Uterus (tissue), 2 donors: ENCODE measurements around the gene IL1F10.

Source experiments
- POLR2A ChIP-seq, 2 donors: fragments of 450-650 bp; IDR thresholded peaks; one replicate each; pipeline ENCODE4 v1.6.1; 2016; ENCODE audit warnings: antibody characterized with exemption in 2 of 2, mild to moderate bottlenecking in 1 of 2, moderate library complexity in 1 of 2
- TF ChIP-seq, protein P1 (sequence below), 4 experiments: fragments of 200-600 bp in 2 of 4; fragments of 450-650 bp in 2 of 4; sonication (generic) in 2 of 4; IDR thresholded peaks; one replicate each; pipeline ENCODE4 v1.5.1; 2016 to 2019; ENCODE audit warnings: antibody characterized with exemption in 4 of 4, mild to moderate bottlenecking in 2 of 4, moderate library complexity in 1 of 4

DNA sequence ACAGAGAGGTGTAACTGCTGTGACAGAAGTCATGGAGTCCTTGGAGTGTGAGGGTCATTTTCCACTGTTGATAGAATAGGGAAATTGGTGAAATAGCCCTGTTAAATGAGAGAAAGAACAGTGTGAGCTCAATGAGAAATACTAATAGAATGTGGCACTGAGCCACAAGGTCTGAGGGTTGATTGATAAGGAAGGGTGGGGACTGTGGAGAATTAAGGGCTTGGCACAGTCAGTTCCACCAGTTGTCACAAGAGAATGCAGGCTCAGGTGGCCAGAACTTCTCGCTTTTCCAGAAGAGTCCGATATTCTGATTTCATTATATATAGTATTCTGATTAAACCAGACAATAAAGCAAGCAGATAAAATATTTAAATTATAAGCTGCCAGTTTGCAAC lies 50.5 kb downstream of the IL1F10 start:
- TF ChIP-seq, protein P1, sequence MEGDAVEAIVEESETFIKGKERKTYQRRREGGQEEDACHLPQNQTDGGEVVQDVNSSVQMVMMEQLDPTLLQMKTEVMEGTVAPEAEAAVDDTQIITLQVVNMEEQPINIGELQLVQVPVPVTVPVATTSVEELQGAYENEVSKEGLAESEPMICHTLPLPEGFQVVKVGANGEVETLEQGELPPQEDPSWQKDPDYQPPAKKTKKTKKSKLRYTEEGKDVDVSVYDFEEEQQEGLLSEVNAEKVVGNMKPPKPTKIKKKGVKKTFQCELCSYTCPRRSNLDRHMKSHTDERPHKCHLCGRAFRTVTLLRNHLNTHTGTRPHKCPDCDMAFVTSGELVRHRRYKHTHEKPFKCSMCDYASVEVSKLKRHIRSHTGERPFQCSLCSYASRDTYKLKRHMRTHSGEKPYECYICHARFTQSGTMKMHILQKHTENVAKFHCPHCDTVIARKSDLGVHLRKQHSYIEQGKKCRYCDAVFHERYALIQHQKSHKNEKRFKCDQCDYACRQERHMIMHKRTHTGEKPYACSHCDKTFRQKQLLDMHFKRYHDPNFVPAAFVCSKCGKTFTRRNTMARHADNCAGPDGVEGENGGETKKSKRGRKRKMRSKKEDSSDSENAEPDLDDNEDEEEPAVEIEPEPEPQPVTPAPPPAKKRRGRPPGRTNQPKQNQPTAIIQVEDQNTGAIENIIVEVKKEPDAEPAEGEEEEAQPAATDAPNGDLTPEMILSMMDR (IDR thresholded peaks at IDR 0.05) = no peak
- no peak for TF ChIP-seq POLR2A (IDR thresholded peaks at IDR 0.05)
